Measurements from ENCODE around the gene TMEM178B.

- no peak for TF ChIP-seq CTCF (IDR thresholded peaks at IDR 0.05)
- TF ChIP-seq POLR2A (IDR thresholded peaks at IDR 0.05; ENCODE audit: low read depth), result no peak
- no peak for TF ChIP-seq POLR2AphosphoS5 (IDR thresholded peaks at IDR 0.05)
- TF ChIP-seq EP300 (IDR thresholded peaks at IDR 0.05), result no peak
Measured at GRCh38 chr7:141323826-141324225, 250.0 kb downstream of the TMEM178B start.

Data from esophagus muscularis mucosa (tissue), 4 donors.